Right atrium auricular region (tissue), 2 donors: Measurements from ENCODE around the gene HOXD13. TPM values are rescaled to one million over a fixed set of nuclear protein-coding genes. Genes with fewer than 3 reads are reported as not detected.

Experiments
- DNase-seq: peaks from one replicate; pipeline ENCODE4 v3.0.0-alpha.2; 2019; ENCODE audit warnings: low spot score
- H3K27ac ChIP-seq, 2 donors: fragments of 200-600 bp; sonication (generic); 1 replicate in 1 of 2; 2 replicates in 1 of 2; pipeline ENCODE4 v1.5.1; 2016 to 2019
- H3K27me3 ChIP-seq, 2 donors: fragments of 200-600 bp; sonication (generic); one replicate each; pipeline versions ENCODE4 v1.5.1 to v1.6.0; 2017 to 2019
- H3K36me3 ChIP-seq: fragments of 200-600 bp; sonication (generic); one replicate; pipeline ENCODE4 v1.5.1; 2016
- H3K4me1 ChIP-seq, 2 donors: fragments of 200-600 bp; sonication (generic); one replicate each; pipeline versions ENCODE4 v1.5.1 to v1.6.0; 2017 to 2019
- H3K4me3 ChIP-seq, 2 donors: fragments of 200-600 bp; sonication (generic); 1 replicate in 1 of 2; 2 replicates in 1 of 2; pipeline ENCODE4 v1.5.1; 2017 to 2019; ENCODE audit warnings: mild to moderate bottlenecking in 1 of 2, moderate library complexity in 1 of 2
- H3K9me3 ChIP-seq, 2 donors: fragments of 200-600 bp; sonication (generic); one replicate each; pipeline ENCODE4 v1.5.1; 2019
- CTCF ChIP-seq, 2 donors: fragments of 200-600 bp; sonication (generic); IDR thresholded peaks; one replicate each; pipeline ENCODE4 v1.5.1; 2019; ENCODE audit warnings: antibody characterized with exemption in 2 of 2
- total RNA-seq, 2 donors: library from RNA; depleted of rRNA; stranded (reverse); fragments of >200 nt; gene quantifications; one replicate each; pipeline ENCODE4 v1.1.0, GENCODE V29; 2016

HOXD13 gene
- total RNA-seq, 2 donors from 2014 or later: not detected

GRCh38 chr2:176068419-176068832, 24.1 kb upstream of the HOXD13 start:
- no peak for TF ChIP-seq CTCF (IDR thresholded peaks at IDR 0.05)
- no peak for DNase-seq
- Histone ChIP-seq H3K9me3 (no peaks in the 10 kb centered on the region), H3K27me3 (peaks cover 18 to 36% of the 10 kb centered on the region in 2 donors), H3K36me3 (no peaks in the 10 kb centered on the region), H3K4me3 (no peak overlapping the region), H3K27ac (no peak overlapping the region), H3K4me1 (peaks cover 0 to 20% of the 10 kb centered on the region in 2 donors)

- peaks cover 37 to 68% of the 10 kb centered on the region in 2 donors for H3K27me3 ChIP-seq
- no peak for DNase-seq
- H3K4me3 ChIP-seq: no peak overlapping the region
- H3K36me3 ChIP-seq: no peaks in the 10 kb centered on the region
- no peak for TF ChIP-seq CTCF (IDR thresholded peaks at IDR 0.05)
- H3K27ac ChIP-seq: no peak overlapping the region
- H3K4me1 ChIP-seq: peaks cover 0 to 20% of the 10 kb centered on the region in 2 donors
- peaks cover 0 to 5% of the 10 kb centered on the region in 2 donors for H3K9me3 ChIP-seq
Measured at GRCh38 chr2:176071330-176072291, 20.9 kb upstream of the HOXD13 start.

GRCh38 chr2:176072292-176072669, 20.2 kb upstream of the HOXD13 start:
- Histone ChIP-seq H3K4me3 (no peak overlapping the region), H3K4me1 (peaks cover 0 to 15% of the 10 kb centered on the region in 2 donors), H3K27ac (no peak overlapping the region), H3K27me3 (peaks cover 44 to 68% of the 10 kb centered on the region in 2 donors), H3K36me3 (no peaks in the 10 kb centered on the region), H3K9me3 (peaks cover 0 to 6% of the 10 kb centered on the region in 2 donors)
- no peak for DNase-seq
- no peak for TF ChIP-seq CTCF (IDR thresholded peaks at IDR 0.05)

- peaks cover 0 to 6% of the 10 kb centered on the region in 2 donors for H3K9me3 ChIP-seq
- DNase-seq: no peak
- H3K27me3 ChIP-seq: peaks cover 47 to 65% of the 10 kb centered on the region in 2 donors
- no peak overlapping the region for H3K27ac ChIP-seq
- no peak for TF ChIP-seq CTCF (IDR thresholded peaks at IDR 0.05)
- no peak overlapping the region for H3K4me3 ChIP-seq
- H3K4me1 ChIP-seq: peaks cover 0 to 6% of the 10 kb centered on the region in 2 donors
- H3K36me3 ChIP-seq: no peaks in the 10 kb centered on the region
Measured at GRCh38 chr2:176072951-176073904, 19.3 kb upstream of the HOXD13 start.

GRCh38 chr2:176074919-176075425, 17.5 kb upstream of the HOXD13 start:
- H3K9me3 ChIP-seq: peaks cover 0 to 6% of the 10 kb centered on the region in 2 donors
- H3K4me1 ChIP-seq: peaks cover 0 to 11% of the 10 kb centered on the region in 2 donors
- TF ChIP-seq CTCF (IDR thresholded peaks at IDR 0.05): no peak
- H3K4me3 ChIP-seq: no peak overlapping the region
- H3K27me3 ChIP-seq: peaks cover 60 to 75% of the 10 kb centered on the region in 2 donors
- no peak for DNase-seq
- no peaks in the 10 kb centered on the region for H3K36me3 ChIP-seq
- no peak overlapping the region for H3K27ac ChIP-seq
